Fibroblast of skin of abdomen (primary cell): Measurements from ENCODE around the gene NAA20. TPM values are rescaled to one million over a fixed set of nuclear protein-coding genes. Genes with fewer than 3 reads are reported as not detected.

ENCODE experiments used
- DNase-seq: peaks from one replicate; pipeline ENCODE4 v3.0.0-alpha.2; 2013
- polyA plus RNA-seq, 2 experiments: library from polyadenylated mRNA; unstranded; fragments of 120-200 nt; gene quantifications; one replicate each; pipeline ENCODE4 v1.2.1, GENCODE V29; 2013; ENCODE audit not compliant: insufficient read length in 2 of 2

The NAA20 gene, protein sequence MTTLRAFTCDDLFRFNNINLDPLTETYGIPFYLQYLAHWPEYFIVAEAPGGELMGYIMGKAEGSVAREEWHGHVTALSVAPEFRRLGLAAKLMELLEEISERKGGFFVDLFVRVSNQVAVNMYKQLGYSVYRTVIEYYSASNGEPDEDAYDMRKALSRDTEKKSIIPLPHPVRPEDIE
- 55.0 TPM for polyA plus RNA-seq (2013, experiment 1 of 2; ENCODE audit: insufficient read length)
- polyA plus RNA-seq (2013, experiment 2 of 2; ENCODE audit: insufficient read length): 57.4 TPM

DNA sequence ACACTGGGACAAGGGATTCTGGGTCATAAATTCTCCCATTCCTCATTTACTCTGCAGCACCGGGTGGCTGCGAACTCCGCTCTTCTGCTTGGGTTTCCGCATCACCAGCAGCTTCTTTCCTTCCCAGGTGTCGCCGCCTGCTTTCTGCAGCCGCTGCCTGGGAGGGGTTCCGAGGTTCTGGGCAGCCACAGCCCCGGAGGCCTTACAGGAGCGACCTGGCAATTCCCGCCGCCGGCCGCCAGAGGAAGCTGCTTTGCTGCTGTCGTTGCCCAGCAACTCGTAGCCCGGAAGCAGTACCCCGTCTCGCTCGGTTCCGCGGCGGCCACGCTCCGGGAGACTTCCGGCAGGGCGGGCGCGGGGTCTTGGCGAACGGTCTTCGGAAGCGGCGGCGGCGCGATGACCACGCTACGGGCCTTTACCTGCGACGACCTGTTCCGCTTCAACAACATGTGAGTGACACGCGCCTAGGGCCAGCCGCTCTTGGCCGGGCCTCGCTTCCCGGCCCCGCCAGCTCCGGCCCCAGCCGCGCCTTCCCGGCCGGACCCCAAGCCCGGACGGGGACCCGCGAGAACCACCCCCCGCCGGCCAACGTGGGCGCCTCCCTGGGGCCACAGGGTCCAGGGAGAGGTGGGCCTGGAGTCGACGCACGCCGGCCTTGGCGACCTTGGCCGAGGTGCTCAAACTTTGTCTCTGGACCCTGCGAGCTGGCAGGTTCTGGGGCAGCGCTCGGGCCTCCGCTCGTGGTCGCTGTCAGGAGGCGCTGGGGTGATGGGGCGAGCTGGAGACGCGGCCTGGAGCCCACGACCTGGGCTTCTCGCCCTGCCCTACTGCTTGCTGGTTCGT is at the start of gene NAA20:
Gene NAA20, plus strand, starts transcription at position 362 of the 843 bp plus-strand sequence. Its CDS starts 35 bp downstream, at position 397.
- peak; percentile 90 for DNase-seq

DNA sequence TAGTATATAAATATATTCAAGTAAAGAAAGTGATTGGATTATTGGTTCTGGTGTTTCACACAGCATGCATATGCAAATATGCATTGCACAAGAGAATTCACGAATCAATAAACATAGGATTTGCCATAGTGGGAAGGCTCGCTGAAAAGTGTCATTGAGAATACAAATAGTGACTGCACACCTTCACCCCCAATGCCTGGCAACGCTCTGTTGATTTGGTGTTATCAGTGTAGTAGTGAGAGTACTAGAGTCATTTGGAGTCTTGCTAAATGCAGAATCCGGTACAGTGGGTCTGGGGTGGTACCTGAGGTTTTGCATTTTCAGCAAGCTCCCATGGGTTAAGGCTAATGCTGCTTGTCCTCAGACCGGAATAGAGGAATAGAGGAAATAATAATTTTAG is 49.7 kb upstream of the NAA20 start:
- no peak for DNase-seq

DNA sequence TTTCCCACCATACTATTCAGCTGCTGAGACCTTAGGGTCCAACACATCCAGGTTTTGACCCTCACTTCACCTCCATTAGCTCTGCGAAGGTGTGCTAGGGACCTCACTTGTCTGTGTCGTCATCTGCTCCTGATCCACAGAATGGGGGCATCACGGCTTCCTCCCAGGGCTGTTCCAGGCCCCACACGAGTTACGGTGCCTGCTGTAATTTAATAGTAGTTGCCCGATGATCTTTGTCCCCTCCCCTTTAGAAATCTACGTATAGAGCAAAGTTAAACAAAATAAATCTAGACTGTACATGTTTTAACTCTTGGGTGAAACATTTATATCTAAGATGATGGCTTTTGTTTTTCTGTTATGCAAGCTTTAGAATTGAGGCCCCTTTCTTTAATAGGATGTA is 49.1 kb upstream of the NAA20 start:
- no peak for DNase-seq

DNA sequence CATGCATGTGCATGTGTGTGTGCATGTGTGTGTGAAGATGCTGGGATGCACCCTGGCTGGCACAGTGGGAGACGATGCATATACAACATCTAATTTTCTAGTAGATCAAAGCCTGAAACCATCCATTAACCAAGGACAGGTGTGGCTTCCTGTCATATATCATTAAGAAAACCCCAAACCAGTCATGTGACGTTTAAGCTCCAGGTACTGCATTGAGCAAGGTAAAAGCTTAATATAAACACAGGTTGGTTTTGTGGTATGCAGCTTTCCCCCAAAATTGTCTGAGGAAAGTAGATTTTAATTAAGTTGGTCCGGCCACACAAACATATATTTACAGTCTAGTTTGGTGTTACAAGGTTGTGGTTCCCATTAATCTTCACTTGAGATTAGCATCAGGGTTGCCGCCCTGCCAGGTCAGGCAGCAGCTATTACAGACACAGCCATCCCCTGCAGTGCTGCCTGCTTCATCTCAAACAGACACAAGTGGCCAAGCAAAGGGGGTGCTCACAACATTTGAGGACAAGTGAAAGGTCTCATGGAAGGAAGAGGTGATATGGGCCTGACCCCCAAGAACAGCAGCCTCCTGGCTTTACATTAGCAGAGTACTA is 48.6 kb upstream of the NAA20 start:
- no peak for DNase-seq

DNA sequence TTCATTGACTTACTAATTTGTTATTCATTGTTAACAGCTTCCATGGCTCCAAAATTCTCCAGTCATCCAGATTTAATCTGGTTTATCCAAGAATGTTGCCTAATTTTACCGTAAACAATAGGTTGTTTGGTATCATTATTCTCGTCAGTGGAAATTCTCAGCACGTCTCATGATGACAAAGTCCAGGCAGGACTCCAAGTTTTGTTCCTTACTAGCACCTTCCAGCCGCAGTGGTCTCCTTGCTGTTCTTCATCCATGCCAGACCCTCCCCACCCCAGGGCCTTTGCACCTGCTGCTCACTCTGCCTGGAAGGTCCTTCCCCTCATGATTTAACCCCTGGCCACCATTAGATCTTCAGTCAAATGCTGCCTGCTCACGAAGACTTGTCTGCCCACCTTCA is 48.1 kb upstream of the NAA20 start:
- no peak for DNase-seq

DNA sequence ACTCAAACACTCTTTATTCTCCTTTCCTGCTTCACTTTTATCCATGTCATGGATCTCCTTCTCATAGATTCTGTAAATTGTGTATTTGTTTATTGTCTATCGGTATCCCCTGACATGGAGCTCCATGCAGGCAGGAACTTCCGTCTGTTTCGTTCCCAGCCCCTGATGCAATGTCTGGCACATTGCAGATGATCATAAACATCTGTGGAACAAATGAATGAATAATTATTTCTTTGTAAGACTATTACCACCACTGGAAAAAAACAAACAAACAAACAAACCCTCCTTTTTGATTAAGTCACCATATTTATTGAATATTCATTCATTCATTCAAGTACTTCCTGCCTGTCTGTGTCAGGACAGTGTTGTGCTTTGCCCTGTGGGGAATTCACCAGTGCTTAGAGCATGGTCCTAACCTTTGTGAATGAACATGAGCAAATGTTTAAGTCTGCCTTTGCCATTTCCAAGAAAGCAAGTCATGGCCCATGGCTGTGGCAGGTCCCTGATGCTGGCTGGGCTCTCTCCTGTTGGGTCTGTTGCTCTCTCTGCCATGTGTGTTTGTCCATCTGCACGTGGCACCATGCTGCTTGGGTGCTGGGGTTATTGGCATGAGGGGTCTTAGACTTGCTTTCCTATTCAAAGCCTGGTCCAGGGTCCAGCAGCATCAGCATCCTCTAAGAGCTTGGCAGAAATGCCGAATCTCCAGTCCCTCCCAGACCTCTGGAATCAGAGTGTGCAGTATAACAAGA is 47.5 kb upstream of the NAA20 start:
- DNase-seq: no peak

DNA sequence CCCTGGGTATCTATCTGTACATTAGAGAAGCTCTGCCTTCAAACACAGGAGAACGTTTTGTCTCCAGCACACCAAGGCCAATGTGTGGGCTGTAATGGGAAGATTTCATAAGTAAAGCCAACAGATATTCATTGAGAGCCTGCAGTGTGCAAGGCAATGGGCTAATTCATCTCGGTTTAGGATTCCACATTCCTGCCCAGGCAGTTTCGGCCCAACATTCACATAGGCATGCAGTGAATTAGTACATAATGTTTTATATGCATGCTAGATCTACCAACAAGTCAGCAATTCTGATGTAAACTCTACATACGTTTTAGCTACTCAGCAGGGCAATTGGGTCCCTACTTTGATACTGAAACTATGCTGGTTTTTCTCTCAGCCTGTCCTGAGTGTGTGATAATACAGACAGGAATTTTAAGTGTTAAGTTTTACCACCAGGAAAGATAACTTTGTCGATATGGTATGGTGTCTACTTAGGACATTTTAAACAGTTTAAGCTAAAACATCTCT is 46.9 kb upstream of the NAA20 start:
- peak; percentile 16 for DNase-seq

DNA sequence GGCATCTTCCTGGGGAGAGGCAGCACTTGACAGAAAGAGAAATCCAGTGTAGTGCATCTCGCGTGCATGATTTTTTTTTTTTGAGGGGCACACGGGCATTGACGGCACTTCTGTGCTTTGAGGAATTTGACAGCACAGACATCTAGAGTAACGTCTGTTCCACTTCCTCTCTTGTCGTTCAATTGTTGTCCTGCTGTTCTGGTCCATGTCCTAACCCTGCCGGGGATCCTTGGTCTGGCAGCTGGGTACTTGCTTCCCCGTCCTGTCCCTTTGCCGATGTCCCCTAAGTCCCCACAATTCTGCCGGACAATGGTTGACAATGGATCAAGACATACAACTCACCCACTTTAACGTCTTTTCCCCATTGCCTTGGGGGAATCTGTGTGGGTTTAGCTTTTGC is 46.0 kb upstream of the NAA20 start:
- no peak for DNase-seq

DNA sequence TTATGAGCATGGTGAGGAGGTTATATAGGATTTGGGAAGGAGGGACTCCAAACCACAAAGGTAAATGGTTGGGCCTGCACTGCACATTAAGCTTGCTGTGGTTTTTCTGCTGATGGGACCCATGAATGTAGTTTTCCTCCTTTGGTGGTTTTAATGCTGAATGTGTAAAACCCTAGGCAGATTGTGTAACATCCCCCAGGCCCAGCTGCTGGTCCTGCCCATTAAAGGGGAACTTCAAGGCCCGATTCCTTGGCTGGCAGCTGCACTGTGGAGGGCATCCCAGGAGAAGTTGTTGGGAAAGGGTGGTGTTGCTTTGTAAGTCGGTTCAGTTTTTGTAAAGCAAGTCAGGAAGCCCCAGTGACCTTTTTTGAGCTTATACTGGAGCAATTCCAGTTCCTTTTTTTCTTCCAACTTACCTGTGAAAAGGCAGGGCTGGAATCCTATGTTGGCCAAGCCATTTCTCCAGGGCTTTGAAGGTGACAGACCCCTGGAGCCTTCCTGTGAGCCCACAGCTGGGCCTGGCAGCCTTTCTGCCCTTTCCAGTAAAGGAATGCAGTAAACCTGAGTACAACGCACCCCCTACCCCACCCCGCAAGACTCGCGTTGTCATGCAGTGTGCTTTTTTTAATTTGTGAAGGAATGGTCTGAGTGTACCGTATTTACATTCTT is 43.1 kb upstream of the NAA20 start:
- DNase-seq: peak; percentile 86

DNA sequence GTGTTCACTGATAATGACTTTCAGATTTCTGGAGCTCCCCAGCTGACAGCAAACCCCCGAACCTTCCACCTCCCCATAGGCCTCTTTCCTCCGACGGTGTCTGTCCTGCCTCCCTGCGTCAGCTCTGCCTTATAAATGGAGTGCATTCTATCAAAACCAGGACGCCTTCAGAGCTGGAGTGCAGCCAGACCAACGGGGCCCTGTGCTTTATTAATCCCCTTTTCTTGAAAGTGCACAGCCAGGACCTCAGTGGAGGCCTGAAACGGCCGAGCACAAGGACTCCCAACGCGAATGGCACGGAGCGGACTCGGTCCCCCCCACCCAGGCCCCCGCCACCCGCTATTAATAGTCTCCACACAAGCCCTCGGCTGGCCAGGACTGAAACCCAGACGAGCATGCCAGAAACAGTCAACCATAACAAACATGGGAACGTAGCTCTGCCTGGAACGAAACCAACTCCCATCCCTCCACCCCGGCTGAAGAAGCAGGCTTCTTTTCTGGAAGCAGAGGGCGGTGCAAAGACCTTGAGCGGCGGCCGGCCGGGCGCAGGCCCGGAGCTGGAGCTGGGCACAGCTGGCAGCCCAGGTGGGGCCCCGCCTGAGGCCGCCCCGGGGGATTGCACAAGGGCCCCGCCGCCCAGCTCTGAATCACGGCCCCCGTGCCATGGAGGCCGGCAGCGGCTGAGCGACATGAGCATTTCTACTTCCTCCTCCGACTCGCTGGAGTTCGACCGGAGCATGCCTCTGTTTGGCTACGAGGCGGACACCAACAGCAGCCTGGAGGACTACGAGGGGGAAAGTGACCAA is 42.3 kb upstream of the NAA20 start:
- DNase-seq: peak; percentile 99

DNA sequence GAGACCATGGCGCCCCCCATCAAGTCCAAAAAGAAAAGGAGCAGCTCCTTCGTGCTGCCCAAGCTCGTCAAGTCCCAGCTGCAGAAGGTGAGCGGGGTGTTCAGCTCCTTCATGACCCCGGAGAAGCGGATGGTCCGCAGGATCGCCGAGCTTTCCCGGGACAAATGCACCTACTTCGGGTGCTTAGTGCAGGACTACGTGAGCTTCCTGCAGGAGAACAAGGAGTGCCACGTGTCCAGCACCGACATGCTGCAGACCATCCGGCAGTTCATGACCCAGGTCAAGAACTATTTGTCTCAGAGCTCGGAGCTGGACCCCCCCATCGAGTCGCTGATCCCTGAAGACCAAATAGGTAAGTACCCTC is 41.7 kb upstream of the NAA20 start:
- peak; percentile 31 for DNase-seq

DNA sequence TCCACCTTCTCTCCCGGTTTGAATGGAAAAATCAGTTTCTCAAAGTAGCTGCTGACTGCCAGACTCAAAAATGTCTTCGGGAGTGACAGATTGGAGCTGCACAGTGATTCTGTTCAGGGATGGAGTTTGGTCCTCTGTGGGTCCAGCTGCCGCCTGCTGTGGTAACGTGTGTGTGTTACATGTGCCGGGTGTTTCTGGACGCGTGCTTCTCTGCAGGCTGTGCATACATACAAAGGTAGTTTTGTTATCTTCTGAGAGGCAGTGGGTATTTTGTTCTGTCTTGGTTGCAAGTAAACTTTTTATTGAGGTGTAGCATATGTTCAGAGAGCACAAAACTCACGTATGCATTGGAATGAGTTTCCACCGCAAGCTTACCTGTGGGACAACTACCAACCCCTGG is 41.3 kb upstream of the NAA20 start:
- peak; percentile 21 for DNase-seq

DNA sequence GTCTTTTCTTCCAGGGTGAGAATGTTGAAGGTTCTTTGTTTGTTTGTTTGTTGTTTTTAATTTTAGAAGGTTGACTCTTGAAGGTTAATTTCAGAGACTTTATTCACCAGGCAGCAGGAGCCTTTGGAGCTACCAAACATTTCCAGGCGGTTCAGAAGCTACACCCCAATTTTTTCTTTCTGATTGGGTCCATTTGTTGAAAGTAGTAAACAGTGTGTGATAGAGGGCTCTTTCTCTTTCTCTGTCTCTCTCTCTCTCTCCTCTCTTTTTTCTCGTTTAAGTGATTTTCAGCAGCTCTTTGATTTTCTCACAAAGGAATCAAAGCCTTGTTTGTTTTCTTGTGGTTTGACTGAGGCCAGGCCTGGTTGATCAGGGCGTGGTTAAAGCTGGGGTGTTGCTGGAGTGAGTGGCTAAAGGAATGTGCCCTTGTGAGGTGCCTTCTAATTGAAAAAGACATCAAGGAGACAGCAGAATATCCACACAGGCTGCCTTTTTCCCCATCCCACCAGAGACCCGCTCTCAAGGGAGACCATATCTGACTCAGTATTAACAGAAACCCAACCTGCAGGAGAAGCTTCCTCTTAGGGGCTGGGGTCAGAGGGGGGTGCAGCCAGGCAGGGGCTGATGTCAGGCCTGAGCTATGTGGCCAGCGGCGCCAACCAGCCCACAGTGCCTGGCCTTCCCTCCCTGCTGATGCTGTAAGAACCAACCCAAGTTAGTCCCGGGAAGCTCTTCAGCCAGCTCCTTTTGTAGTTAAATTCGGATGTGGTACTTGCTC is 40.4 kb upstream of the NAA20 start:
- peak; percentile 69 for DNase-seq

DNA sequence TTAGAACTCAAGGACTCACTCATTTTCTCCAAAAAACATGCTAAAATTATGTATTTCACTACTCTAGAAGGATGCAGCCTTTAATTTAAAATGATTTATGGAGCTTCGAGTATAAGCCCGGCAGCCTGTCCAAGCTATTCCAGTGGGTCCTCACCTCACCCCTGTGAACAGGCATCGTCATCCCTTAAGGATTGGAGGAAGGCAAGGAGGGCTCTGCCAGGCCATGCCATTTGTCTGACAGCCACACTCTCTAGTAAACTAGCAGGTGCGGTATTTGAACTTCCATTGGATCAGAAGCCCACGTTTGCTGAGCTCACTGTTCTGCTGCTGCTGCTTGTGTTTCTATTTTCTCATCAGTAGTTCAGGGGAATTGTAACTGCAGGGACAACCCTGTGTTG is 39.8 kb upstream of the NAA20 start:
- no peak for DNase-seq

DNA sequence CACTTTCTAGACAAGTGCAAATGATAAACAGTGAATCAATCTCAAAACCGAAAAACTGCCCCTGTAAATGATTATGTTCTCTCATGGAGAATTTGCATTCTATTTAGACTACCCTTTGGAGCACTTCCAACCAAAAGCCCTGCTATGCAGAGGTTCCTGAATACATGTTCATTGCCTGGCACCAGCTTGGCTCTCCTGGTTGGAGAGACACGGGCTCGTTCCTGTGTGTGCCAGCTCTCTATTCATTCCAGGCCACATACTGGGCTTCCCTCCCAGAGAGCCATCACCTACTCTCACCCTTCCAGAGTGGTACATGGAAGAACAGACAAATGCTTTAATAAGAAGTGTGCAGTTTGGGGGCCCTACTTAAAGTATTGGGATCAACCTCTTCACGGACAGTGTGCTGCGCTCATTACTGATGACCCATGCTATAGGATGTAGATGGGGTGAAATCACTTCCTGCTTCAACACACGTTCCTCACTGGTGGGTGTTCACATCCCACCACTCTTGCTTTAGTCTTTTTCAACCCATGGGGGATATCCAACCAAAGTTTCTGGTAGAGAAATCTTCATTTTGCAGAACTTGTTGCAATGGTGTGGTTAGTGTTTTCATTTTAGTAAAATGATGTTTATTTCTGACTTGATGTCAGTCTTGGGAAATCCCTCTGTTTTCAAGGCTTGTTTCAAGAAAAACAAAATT is 38.5 kb upstream of the NAA20 start:
- no peak for DNase-seq

DNA sequence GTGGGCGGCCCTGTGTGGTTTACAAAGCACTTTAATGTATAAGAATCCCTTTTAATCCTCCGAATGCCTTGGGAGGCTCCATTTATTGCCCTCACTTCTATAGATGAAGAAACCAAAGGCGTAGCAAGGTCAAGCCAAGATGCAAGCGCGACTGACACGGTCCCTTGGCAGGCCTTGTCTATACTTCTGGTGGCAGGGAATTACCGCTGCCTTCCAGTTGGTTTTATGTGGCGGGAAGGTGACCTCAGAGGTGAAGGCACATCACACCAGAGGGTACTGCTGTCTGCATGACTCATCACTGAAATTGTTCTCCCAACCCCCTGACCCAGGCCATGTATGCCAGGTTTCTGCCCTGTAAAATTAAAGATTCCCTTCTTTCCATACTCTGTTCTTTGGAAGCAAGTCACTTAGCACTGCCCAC is 36.1 kb upstream of the NAA20 start:
- DNase-seq: no peak

DNA sequence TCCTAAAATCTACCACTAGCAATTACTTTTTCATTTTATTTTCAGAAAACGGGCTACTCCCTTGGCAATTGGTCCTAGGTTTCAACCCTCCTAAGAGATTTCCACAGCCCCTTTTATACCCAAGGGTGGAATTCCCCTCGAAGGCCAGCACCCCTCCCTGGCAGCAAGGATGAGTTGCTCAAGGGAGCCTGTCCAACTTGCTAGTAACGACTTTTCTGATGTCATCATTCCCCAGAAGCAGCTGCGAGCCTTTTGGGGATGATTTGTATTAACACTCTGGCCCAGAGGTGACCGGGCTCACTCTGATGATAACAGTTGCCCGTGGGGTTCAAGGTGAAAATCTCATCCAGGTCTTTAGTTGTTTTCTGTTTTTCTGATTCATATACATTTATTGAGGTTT is 30.7 kb upstream of the NAA20 start:
- DNase-seq: peak; percentile 44

DNA sequence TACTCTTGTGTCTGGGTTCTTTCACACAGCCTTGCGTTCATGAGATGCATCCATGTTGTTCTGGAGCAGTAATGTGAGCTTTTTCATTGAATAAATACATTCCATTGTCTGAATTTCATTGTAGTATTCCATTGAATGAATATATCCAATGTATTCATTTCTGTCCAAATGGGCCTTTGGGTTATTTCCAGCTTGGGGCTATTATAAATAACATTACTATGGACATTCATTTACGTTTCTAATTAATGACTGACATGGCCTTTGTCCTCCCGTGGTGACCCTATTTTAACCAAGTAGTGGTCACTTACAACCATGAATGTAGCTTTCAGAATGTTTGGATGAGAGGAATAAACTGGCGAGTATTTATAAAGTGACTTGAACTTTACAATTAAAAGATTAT is 30.1 kb upstream of the NAA20 start:
- no peak for DNase-seq

DNA sequence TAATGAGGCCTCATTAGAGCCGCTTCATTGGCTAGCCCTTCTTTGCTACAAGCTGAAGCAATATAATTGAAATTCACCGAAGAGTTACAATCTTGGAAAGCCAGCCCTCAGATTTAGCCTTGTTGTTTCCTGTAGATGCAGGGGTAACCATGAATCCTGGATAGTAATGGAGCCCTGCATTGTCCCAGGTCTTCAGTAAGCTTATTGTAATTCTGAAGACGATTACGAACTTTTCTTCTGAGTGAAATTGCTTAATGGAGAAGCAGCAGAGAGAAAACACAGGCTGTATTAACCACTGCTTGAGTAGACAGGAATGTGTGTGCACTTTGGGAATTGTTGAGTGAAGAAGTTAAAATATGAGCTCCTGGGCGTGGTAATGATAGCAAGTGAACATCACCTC is 26.3 kb upstream of the NAA20 start:
- peak; percentile 67 for DNase-seq

DNA sequence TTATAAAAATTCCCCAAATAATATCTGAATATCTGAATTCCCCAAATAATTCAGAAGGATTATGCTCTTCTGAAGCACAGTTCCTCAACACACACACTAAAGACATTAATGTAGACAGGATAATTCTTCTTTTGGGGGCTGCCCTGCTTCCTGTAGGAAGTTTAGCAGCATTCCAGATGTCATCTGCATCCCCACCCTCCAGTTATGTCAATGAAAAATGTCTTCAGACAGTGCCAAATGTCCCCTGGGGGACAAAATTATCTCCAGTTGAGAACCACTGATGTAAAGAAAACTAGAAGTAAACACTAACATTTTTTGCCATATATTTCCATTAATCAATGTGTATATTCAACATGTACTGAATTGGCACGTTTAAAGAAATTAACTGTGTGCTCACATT is 25.9 kb upstream of the NAA20 start:
- DNase-seq: no peak
